GM12873 (cell line): ENCODE results near the gene GLOD4.

Source experiments
- CTCF ChIP-seq: IDR thresholded peaks from 2 replicates; pipeline ENCODE4 v1.5.1; 2012; ENCODE audit warnings: low read depth, mild to moderate bottlenecking, moderate library complexity, low read length, control low read depth; ENCODE audit not compliant: insufficient read depth; ENCODE audit errors: missing control alignments

Gene GLOD4

GRCh38 chr17:794876-795275, 12.8 kb upstream of the GLOD4 start:
- peak; percentile 51 for TF ChIP-seq CTCF

GRCh38 chr17:792277-792676, 10.2 kb upstream of the GLOD4 start:
- TF ChIP-seq CTCF = no peak

- no peak for TF ChIP-seq CTCF
Observed at GRCh38 chr17:791829-792228, 9.7 kb upstream of the GLOD4 start.

GRCh38 chr17:789160-789840, 7.2 kb upstream of the GLOD4 start:
- no peak for TF ChIP-seq CTCF

- no peak for TF ChIP-seq CTCF
Observed at GRCh38 chr17:788551-788950, 6.5 kb upstream of the GLOD4 start.

- TF ChIP-seq CTCF = no peak
Observed at GRCh38 chr17:787641-788221, 5.7 kb upstream of the GLOD4 start.

- no peak for TF ChIP-seq CTCF
Observed at GRCh38 chr17:784143-784542, 2.1 kb upstream of the GLOD4 start.

GRCh38 chr17:778096-778495, 4.0 kb downstream of the GLOD4 start:
- no peak for TF ChIP-seq CTCF
